Body of pancreas (tissue), 4 donors: ENCODE results near the gene TACC3. TPM values are rescaled to one million over a fixed set of nuclear protein-coding genes. Genes with fewer than 3 reads are reported as not detected.

Experiments
- ATAC-seq: fragments of 150-250 bp; one replicate; pipeline ENCODE4 v1.9.1; 2016
- DNase-seq, 4 donors: peaks; one replicate each; pipeline ENCODE4 v3.0.0-alpha.2; 2019
- H3K27ac ChIP-seq, 4 donors: fragments of 200-600 bp; sonication (generic); 1 replicate in 3 of 4; 2 replicates in 1 of 4; pipeline versions ENCODE4 v1.5.1 to v1.6.1; 2016 to 2019; ENCODE audit warnings: mild to moderate bottlenecking in 1 of 4, mixed read lengths in 1 of 4, moderate library complexity in 1 of 4
- H3K27me3 ChIP-seq, 2 donors: fragments of 200-600 bp; sonication (generic); one replicate each; pipeline ENCODE4 v1.6.0; 2016; ENCODE audit warnings: mild to moderate bottlenecking in 1 of 2
- H3K36me3 ChIP-seq, 2 donors: fragments of 200-600 bp; sonication (generic); replicated peaks in 1 of 2; 2 replicates each; pipeline ENCODE4 v1.5.1; 2016; ENCODE audit warnings: low read depth in 2 of 2; ENCODE audit not compliant: insufficient read depth in 1 of 2
- H3K4me1 ChIP-seq: fragments of 200-600 bp; sonication (generic); one replicate; pipeline ENCODE4 v1.6.0; 2016
- H3K4me3 ChIP-seq, 2 donors: fragments of 200-600 bp; sonication (generic); 1 replicate in 1 of 2; 2 replicates in 1 of 2; pipeline ENCODE4 v1.5.1; 2016 to 2019
- H3K9me3 ChIP-seq, 3 donors: fragments of 200-600 bp; sonication (generic); 1 replicate in 2 of 3; 2 replicates in 1 of 3; pipeline ENCODE4 v1.5.1; 2016
- POLR2A ChIP-seq, 3 donors: fragments of 450-650 bp; IDR thresholded peaks; one replicate each; pipeline ENCODE4 v1.6.1; 2016; ENCODE audit warnings: antibody characterized with exemption in 3 of 3, mild to moderate bottlenecking in 2 of 3
- WGBS, 2 donors: methylation state at CpG; one replicate each; pipeline ENCODE4 v1.1.5; 2017; 5-methylcytosine and 5-hydroxymethylcytosine counted together
- intact Hi-C: fragments of 100-400 bp; cut with DNase I; formaldehyde crosslinking; loops from one replicate; pipeline ENCODE4 v1.15.1; 2023
- small RNA-seq: library from RNA; depleted of rRNA; stranded (forward); fragments of <200 nt; gene quantifications from one replicate; pipeline ENCODE3, GENCODE V24; 2016
- total RNA-seq, 2 donors: library from RNA; depleted of rRNA; stranded (reverse); fragments of >200 nt; gene quantifications; one replicate each; pipeline ENCODE4 v1.1.0, GENCODE V29; 2016
- TF ChIP-seq, protein P1 (sequence below), 7 experiments: fragments of 450-650 bp in 4 of 7; fragments of 200-600 bp in 3 of 7; sonication (generic) in 3 of 7; IDR thresholded peaks; one replicate each; pipeline ENCODE4 v1.5.1; 2016 to 2019; ENCODE audit warnings: antibody characterized with exemption in 7 of 7

TACC3 gene
- total RNA-seq, 2 donors from 2014 or later, result 5.7 to 8.9 TPM

DNA sequence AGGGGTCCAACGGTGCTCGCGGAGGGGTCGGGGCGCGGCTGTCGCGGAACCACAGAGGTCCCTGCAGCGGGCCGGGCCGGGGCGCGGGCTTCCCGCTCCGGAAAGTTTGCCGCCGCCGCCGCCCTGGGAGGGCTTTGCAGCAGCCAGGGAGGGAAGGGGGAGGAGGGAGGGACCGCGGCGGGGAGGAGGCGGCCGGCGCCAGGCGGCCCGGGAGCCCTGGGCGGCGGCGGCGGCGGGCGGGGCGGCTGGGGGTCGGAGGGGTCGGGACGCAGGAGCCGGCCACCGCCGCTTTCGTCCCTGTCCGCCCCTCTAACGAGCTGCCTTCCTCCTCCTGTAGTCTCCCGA is 72.1 kb downstream of the TACC3 start:
- no peaks in the 10 kb centered on the region for H3K9me3 ChIP-seq
- peak overlapping the region in 3 of 4 donors; percentile 59 to 84 (median 72) for H3K27ac ChIP-seq
- ATAC-seq, result peak; percentile 13
- H3K36me3 ChIP-seq, result no peaks in the 10 kb centered on the region
- peaks cover 0 to 6% of the 10 kb centered on the region in 2 donors for H3K27me3 ChIP-seq
- peak in 3 of 4 donors; percentile 43 to 58 (median 44) for DNase-seq
- intact Hi-C loops, result no loop called here
- peaks cover 58% of the 10 kb centered on the region for H3K4me1 ChIP-seq
- no peak for TF ChIP-seq POLR2A (IDR thresholded peaks at IDR 0.05)
- TF ChIP-seq, protein P1, sequence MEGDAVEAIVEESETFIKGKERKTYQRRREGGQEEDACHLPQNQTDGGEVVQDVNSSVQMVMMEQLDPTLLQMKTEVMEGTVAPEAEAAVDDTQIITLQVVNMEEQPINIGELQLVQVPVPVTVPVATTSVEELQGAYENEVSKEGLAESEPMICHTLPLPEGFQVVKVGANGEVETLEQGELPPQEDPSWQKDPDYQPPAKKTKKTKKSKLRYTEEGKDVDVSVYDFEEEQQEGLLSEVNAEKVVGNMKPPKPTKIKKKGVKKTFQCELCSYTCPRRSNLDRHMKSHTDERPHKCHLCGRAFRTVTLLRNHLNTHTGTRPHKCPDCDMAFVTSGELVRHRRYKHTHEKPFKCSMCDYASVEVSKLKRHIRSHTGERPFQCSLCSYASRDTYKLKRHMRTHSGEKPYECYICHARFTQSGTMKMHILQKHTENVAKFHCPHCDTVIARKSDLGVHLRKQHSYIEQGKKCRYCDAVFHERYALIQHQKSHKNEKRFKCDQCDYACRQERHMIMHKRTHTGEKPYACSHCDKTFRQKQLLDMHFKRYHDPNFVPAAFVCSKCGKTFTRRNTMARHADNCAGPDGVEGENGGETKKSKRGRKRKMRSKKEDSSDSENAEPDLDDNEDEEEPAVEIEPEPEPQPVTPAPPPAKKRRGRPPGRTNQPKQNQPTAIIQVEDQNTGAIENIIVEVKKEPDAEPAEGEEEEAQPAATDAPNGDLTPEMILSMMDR (IDR thresholded peaks at IDR 0.05), result no peak
- H3K4me3 ChIP-seq, result no peak overlapping the region
- 0% methylated on average over 17 of the region's 44 CpGs; no CpG with 5 or more reads in 1 of the 2 donors for WGBS, 2 donors

GRCh38 chr4:1793940-1794808 is 72.9 kb downstream of the TACC3 start:
- Histone ChIP-seq H3K4me3 (peak overlapping the region; percentile 13 to 30), H3K27ac (peak overlapping the region in 3 of 4 donors; percentile 51 to 84 (median 72)), H3K27me3 (peaks cover 0 to 6% of the 10 kb centered on the region in 2 donors), H3K36me3 (no peaks in the 10 kb centered on the region), H3K9me3 (no peaks in the 10 kb centered on the region), H3K4me1 (peaks cover 65% of the 10 kb centered on the region)
- DNase-seq (no peak), ATAC-seq (no peak)
- WGBS, 2 donors, result 2% methylated on average over 19 to 101 of the region's 101 CpGs
- TF ChIP-seq, protein P1 (IDR thresholded peaks at IDR 0.05), result no peak
- TF ChIP-seq POLR2A (IDR thresholded peaks at IDR 0.05), result no peak
- intact Hi-C loops, result no loop called here

Small RNAs within 50 kb of the gene (small RNA-seq; reads per million reads assigned to genes)
- not detected for gene RF00019

Other genes with a start within 250 kb of the TACC3 start
- gene FAM53A, start 37.2 kb upstream of the TACC3 start, total RNA-seq, result 1 to 10 TPM in 1 of 2 donors, under 1 TPM in 1; 0.66 to 2.3 TPM
- 10 to 100 TPM; 23.7 to 26.2 TPM for gene SLBP, start 9.2 kb upstream of the TACC3 start, total RNA-seq
- gene TMEM129, start 198 bp upstream of the TACC3 start, total RNA-seq, result 10 to 100 TPM; 26.7 to 53.1 TPM
- 100 to 1,000 TPM; 114 to 196 TPM for gene FGFR3, start 71.8 kb downstream of the TACC3 start, total RNA-seq
- 10 to 100 TPM; 23.3 to 52.4 TPM for gene LETM1, start 134.6 kb downstream of the TACC3 start, total RNA-seq
- gene NSD2, start 149.9 kb downstream of the TACC3 start, total RNA-seq, result 10 to 100 TPM; 38.1 to 40.2 TPM